C4-2B (cell line): ENCODE data around the gene MBD1.

Source experiments
- CTCF ChIP-seq: fragments of 450-650 bp; conservative IDR thresholded peaks from 2 replicates; pipeline ENCODE4 v1.5.1; 2017; ENCODE audit warnings: mild to moderate bottlenecking
- ZFX ChIP-seq: fragments of 450-650 bp; IDR thresholded peaks from 2 replicates; pipeline ENCODE4 v1.6.1; 2017

- TF ChIP-seq CTCF (no peak), ZFX (no peak)
Observed at GRCh38 chr18:50266248-50266704, 15.0 kb downstream of the MBD1 start, which contains the start of gene CFAP53.
